HG02588 (cell line): Measurements from ENCODE around the gene C1orf87.

Experiments
- ATAC-seq: cut with Tn5 transposase; IDR thresholded peaks from one replicate; pipeline ENCODE4 v1.9.1; 2021; ENCODE audit warnings: mild to moderate bottlenecking, moderate library complexity; ENCODE audit not compliant: unreplicated experiment

Gene C1orf87

GRCh38 chr1:59952065-59952464, 121.5 kb downstream of the C1orf87 start:
- no peak for ATAC-seq

- ATAC-seq, result no peak
These were observed 123.9 kb downstream of the C1orf87 start for GRCh38 chr1:59949648-59950047.

DNA sequence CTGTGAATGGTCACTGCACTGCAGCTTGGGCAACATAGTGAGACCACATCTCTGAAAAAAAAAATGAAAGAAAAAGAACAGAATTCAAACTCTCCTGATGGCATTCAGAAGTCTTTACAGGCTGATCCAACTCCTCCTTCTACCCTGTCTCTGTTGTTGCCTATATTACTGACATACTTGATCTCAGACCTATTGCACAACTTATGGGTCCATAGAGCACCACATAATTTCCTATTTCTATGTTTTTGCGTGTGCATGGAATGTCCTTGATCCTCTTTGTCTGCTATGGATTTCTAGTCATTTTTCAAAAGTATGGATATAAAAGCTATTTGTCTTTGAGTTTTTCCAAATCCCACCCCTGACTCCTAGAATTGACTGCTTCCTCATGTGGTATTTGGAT, 124.6 kb downstream of the C1orf87 start:
- no peak for ATAC-seq

GRCh38 chr1:59947047-59947938, 126.3 kb downstream of the C1orf87 start:
- ATAC-seq, result peak; percentile 95

GRCh38 chr1:59945790-59946189, 127.8 kb downstream of the C1orf87 start:
- no peak for ATAC-seq
